ENCODE measurements around the gene SLC23A2.
"Not testable (repeated sequence)": the region's sequence is repeated elsewhere in the genome, so short reads cannot be mapped to it uniquely, and the experiment has no call there.

DNA sequence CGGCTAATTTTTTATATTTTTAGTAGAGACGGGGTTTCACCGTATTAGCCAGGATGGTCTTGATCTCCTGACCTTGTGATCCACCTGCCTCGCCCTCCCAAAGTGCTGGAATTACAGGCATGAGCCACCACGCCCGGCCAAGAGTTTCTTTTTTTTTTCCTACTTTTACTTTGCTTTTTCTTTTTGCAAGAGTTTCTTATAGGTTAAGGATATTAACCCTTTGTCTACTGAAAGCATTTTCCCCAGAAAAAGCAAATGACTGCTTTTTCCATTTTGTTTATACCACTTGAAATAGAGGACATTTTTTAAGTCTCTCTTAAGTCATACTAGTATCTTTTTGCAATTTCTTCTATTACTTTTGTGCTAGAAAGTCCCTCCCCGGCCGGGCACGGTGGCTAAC is 25.3 kb downstream of the SLC23A2 start:
- TF ChIP-seq, protein P1, sequence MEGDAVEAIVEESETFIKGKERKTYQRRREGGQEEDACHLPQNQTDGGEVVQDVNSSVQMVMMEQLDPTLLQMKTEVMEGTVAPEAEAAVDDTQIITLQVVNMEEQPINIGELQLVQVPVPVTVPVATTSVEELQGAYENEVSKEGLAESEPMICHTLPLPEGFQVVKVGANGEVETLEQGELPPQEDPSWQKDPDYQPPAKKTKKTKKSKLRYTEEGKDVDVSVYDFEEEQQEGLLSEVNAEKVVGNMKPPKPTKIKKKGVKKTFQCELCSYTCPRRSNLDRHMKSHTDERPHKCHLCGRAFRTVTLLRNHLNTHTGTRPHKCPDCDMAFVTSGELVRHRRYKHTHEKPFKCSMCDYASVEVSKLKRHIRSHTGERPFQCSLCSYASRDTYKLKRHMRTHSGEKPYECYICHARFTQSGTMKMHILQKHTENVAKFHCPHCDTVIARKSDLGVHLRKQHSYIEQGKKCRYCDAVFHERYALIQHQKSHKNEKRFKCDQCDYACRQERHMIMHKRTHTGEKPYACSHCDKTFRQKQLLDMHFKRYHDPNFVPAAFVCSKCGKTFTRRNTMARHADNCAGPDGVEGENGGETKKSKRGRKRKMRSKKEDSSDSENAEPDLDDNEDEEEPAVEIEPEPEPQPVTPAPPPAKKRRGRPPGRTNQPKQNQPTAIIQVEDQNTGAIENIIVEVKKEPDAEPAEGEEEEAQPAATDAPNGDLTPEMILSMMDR (IDR thresholded peaks at IDR 0.05): not testable (repeated sequence)
- not testable (repeated sequence) for TF ChIP-seq POLR2A (IDR thresholded peaks at IDR 0.05)
